GM12878 (cell line): Measurements from ENCODE around the gene TMEM179B. TPM values are rescaled to one million over a fixed set of nuclear protein-coding genes. Genes with fewer than 3 reads are reported as not detected.

Experiments used
- CBX3 ChIP-seq: fragments of 200-600 bp; sonication (generic); IDR thresholded peaks from 2 replicates; pipeline ENCODE4 v1.6.1; 2016; ENCODE audit warnings: low read depth, borderline replicate concordance
- CEBPZ ChIP-seq: fragments of 150-350 bp; IDR thresholded peaks from 2 replicates; pipeline ENCODE4 v1.6.1; 2016; ENCODE audit warnings: low read depth, low read length
- CREM ChIP-seq: IDR thresholded peaks from 2 replicates; pipeline ENCODE4 v1.6.1; 2014; ENCODE audit warnings: antibody characterized with exemption, low read depth
- ESRRA ChIP-seq: IDR thresholded peaks from 2 replicates; pipeline ENCODE4 v1.6.1; 2012; ENCODE audit warnings: mild to moderate bottlenecking, low read length, improper control_type of control experiment
- HSF1 ChIP-seq: fragments of 150-350 bp; IDR thresholded peaks from 2 replicates; pipeline ENCODE4 v1.6.1; 2014; ENCODE audit warnings: mild to moderate bottlenecking, low read depth, low read length
- IRF4 ChIP-seq: IDR thresholded peaks from 2 replicates; pipeline ENCODE4 v1.6.1; 2011; ENCODE audit warnings: low read depth, low read length
- MEF2A ChIP-seq: IDR thresholded peaks from 2 replicates; pipeline ENCODE4 v1.6.1; 2011; ENCODE audit warnings: low read depth, mild to moderate bottlenecking, low read length, moderate library complexity; ENCODE audit not compliant: insufficient read depth
- NBN ChIP-seq: fragments of 450-650 bp; IDR thresholded peaks from 2 replicates; pipeline ENCODE4 v1.6.1; 2016
- NFYA ChIP-seq: IDR thresholded peaks from 2 replicates; pipeline ENCODE4 v1.6.1; 2011; ENCODE audit warnings: low read depth, mild to moderate bottlenecking, low read length, improper control_type of control experiment, borderline replicate concordance
- NKRF ChIP-seq: fragments of 450-650 bp; conservative IDR thresholded peaks from 2 replicates; pipeline ENCODE4 v1.6.1; 2017; ENCODE audit warnings: mild to moderate bottlenecking, moderate library complexity
- RCOR1 ChIP-seq: conservative IDR thresholded peaks from 2 replicates; pipeline ENCODE4 v1.6.1; 2012; ENCODE audit warnings: low read depth, low read length, improper control_type of control experiment
- RELA ChIP-seq: fragments of 450-650 bp; IDR thresholded peaks from 2 replicates; pipeline ENCODE4 v1.8.0; 2014; ENCODE audit warnings: borderline replicate concordance; ENCODE audit not compliant: partially characterized antibody
- RFX5 ChIP-seq: IDR thresholded peaks from 2 replicates; pipeline ENCODE4 v1.6.1; 2011; ENCODE audit warnings: low read depth, low read length, improper control_type of control experiment
- SRF ChIP-seq, 2 experiments: IDR thresholded peaks; 2 replicates each; pipeline ENCODE4 v1.6.1; 2011; ENCODE audit warnings: low read depth in 2 of 2, low read length in 2 of 2, mild to moderate bottlenecking in 1 of 2, moderate library complexity in 1 of 2
- SUZ12 ChIP-seq: fragments of 200-600 bp; sonication (generic); IDR thresholded peaks from one replicate; pipeline ENCODE4 v1.6.1; 2018; ENCODE audit warnings: antibody characterized with exemption, mild to moderate bottlenecking; ENCODE audit not compliant: unreplicated experiment
- TCF12 ChIP-seq: IDR thresholded peaks from 2 replicates; pipeline ENCODE4 v1.6.1; 2011; ENCODE audit warnings: low read depth, mild to moderate bottlenecking, low read length
- YY1 ChIP-seq: IDR thresholded peaks from 2 replicates; pipeline ENCODE4 v1.6.1; 2011; ENCODE audit warnings: low read depth, mild to moderate bottlenecking, low read length
- ZBTB33 ChIP-seq: fragments of 450-650 bp; IDR thresholded peaks from 2 replicates; pipeline ENCODE4 v1.6.1; 2017; ENCODE audit warnings: mild to moderate bottlenecking
- ZNF217 ChIP-seq: fragments of 450-650 bp; IDR thresholded peaks from 2 replicates; pipeline ENCODE4 v1.6.1; 2017; ENCODE audit warnings: antibody characterized with exemption, mild to moderate bottlenecking
- ZNF622 ChIP-seq: fragments of 450-650 bp; IDR thresholded peaks from 2 replicates; pipeline ENCODE4 v1.6.1; 2017; ENCODE audit warnings: mild to moderate bottlenecking, inconsistent platforms
- polyA plus RNA-seq, 11 experiments: library from polyadenylated mRNA; depleted of rRNA in 4 of 11; unstranded in 6 of 11; stranded (reverse) in 5 of 11; fragments of >200 nt; fragmentation: Nextera tagmentation in 4 of 11; fragmentation: Illumina TruSeq in 1 of 11; extraction: Ambion mirVana in 4 of 11; extraction: Trizol in 1 of 11; gene quantifications; 1 replicate in 1 of 11; 2 replicates in 10 of 11; pipeline versions ENCODE4 v1.2.1 to v1.2.3, GENCODE V29; 2011 to 2016; ENCODE audit warnings: inconsistent platforms in 2 of 11, missing spikeins in 2 of 11, low read depth in 1 of 11
- total RNA-seq, 4 experiments: library from RNA; depleted of rRNA in 3 of 4; stranded (reverse); fragments of >200 nt in 3 of 4; fragmentation: Illumina TruSeq in 1 of 4; extraction: Trizol in 1 of 4; gene quantifications; 2 replicates each; pipeline versions ENCODE4 v1.2.1 to v1.2.3, GENCODE V29; 2013 to 2021

Gene TMEM179B
- total and polyA plus RNA-seq, 10 of the 15 experiments (the other 5 are each of a cell fraction or from before 2014, with no cell fraction given), result 21.7 to 82.4 (median 42.0) TPM

- TF ChIP-seq ESRRA, result 0 out of 2 replicates have a peak, but pooled peaks have one; percentile 41
- TF ChIP-seq YY1, result no peak; the same call in 1 of the 2 replicates
- TF ChIP-seq CEBPZ, result peak; percentile 94
- peak; percentile 65; the same call in 1 of the 2 replicates for TF ChIP-seq RFX5
- TF ChIP-seq NKRF, result peak; percentile 14; the same call in 1 of the 2 replicates
- peak; percentile 96 for TF ChIP-seq NBN
- no peak for TF ChIP-seq RCOR1
- no peak for TF ChIP-seq CBX3
- peak; percentile 89 for TF ChIP-seq CREM
- no peak for TF ChIP-seq SUZ12
- TF ChIP-seq NFYA, result peak; percentile 74
- TF ChIP-seq IRF4, result no peak
- no peak for TF ChIP-seq ZNF217
- TF ChIP-seq TCF12, result peak; percentile 14; the same call in 1 of the 2 replicates
- no peak for TF ChIP-seq MEF2A
- no peak for TF ChIP-seq SRF (IDR thresholded peaks at IDR 0.05; ENCODE audit: low read depth in 2 of 2, low read length in 2 of 2)
- TF ChIP-seq ZNF622, result no peak
- no peak for TF ChIP-seq ZBTB33
- TF ChIP-seq HSF1, result no peak
- peak; percentile 52 for TF ChIP-seq RELA
Observed at GRCh38 chr11:62831520-62832335, 44.5 kb downstream of the TMEM179B start, which contains the start of gene STX5 (continued).
